GM12878 (cell line): Measurements from ENCODE around the gene TUBA4B. TPM values are rescaled to one million over a fixed set of nuclear protein-coding genes. Genes with fewer than 3 reads are reported as not detected.
A peak's percentile ranks its signal among the peaks of the same experiment; 100 is the strongest.

Experiments
- ASH2L ChIP-seq: fragments of 300-600, 200-600 bp; sonication (generic); IDR thresholded peaks from 2 replicates; pipeline ENCODE4 v1.6.1; 2017; ENCODE audit warnings: low read depth, mild to moderate bottlenecking, borderline replicate concordance
- BRCA1 ChIP-seq: IDR thresholded peaks from 2 replicates; pipeline ENCODE4 v1.6.1; 2011; ENCODE audit warnings: low read depth, low read length, improper control_type of control experiment
- CBFB ChIP-seq: IDR thresholded peaks from 2 replicates; pipeline ENCODE4 v1.6.1; 2016; ENCODE audit warnings: antibody characterized with exemption, low read depth
- CEBPB ChIP-seq, 2 experiments: fragments of 150-350 bp in 1 of 2; IDR thresholded peaks; 2 replicates each; pipeline ENCODE4 v1.6.1; 2012 to 2014; ENCODE audit warnings: low read depth in 2 of 2, low read length in 2 of 2, borderline replicate concordance in 1 of 2, inconsistent platforms in 1 of 2
- EED ChIP-seq: sonication (generic); IDR thresholded peaks from 2 replicates; pipeline ENCODE4 v1.6.1; 2016; ENCODE audit warnings: antibody characterized with exemption, low read depth
- HCFC1 ChIP-seq: fragments of 150-350 bp; IDR thresholded peaks from 2 replicates; pipeline ENCODE4 v1.6.1; 2014; ENCODE audit warnings: low read length
- LARP7 ChIP-seq: fragments of 450-650 bp; IDR thresholded peaks from 2 replicates; pipeline ENCODE4 v1.6.1; 2017; ENCODE audit warnings: mild to moderate bottlenecking
- NFYA ChIP-seq: IDR thresholded peaks from 2 replicates; pipeline ENCODE4 v1.6.1; 2011; ENCODE audit warnings: low read depth, mild to moderate bottlenecking, low read length, improper control_type of control experiment, borderline replicate concordance
- PAX8 ChIP-seq: fragments of 450-650 bp; IDR thresholded peaks from 2 replicates; pipeline ENCODE4 v1.6.1; 2017; ENCODE audit warnings: mild to moderate bottlenecking, moderate library complexity
- PML ChIP-seq: IDR thresholded peaks from 2 replicates; pipeline ENCODE4 v1.6.1; 2012; ENCODE audit warnings: low read length, inconsistent platforms
- RB1 ChIP-seq: fragments of 450-650 bp; formaldehyde crosslinking; IDR thresholded peaks from 2 replicates; pipeline ENCODE4 v1.6.1; 2017; ENCODE audit warnings: mild to moderate bottlenecking, borderline replicate concordance
- SIX5 ChIP-seq: IDR thresholded peaks from 2 replicates; pipeline ENCODE4 v1.6.1; 2011; ENCODE audit warnings: mild to moderate bottlenecking, low read depth, low read length, moderate library complexity; ENCODE audit not compliant: severe bottlenecking
- SP1 ChIP-seq: IDR thresholded peaks from one replicate; pipeline ENCODE4 v1.6.1; 2011; ENCODE audit warnings: low read depth, low read length
- SRF ChIP-seq, 2 experiments: IDR thresholded peaks; 2 replicates each; pipeline ENCODE4 v1.6.1; 2011; ENCODE audit warnings: low read depth in 2 of 2, low read length in 2 of 2, mild to moderate bottlenecking in 1 of 2, moderate library complexity in 1 of 2
- STAT3 ChIP-seq: IDR thresholded peaks from 2 replicates; pipeline ENCODE4 v1.6.1; 2011; ENCODE audit warnings: low read depth, low read length, improper control_type of control experiment
- SUZ12 ChIP-seq: fragments of 200-600 bp; sonication (generic); IDR thresholded peaks from one replicate; pipeline ENCODE4 v1.6.1; 2018; ENCODE audit warnings: antibody characterized with exemption, mild to moderate bottlenecking; ENCODE audit not compliant: unreplicated experiment
- ZNF217 ChIP-seq: fragments of 450-650 bp; IDR thresholded peaks from 2 replicates; pipeline ENCODE4 v1.6.1; 2017; ENCODE audit warnings: antibody characterized with exemption, mild to moderate bottlenecking
- ZSCAN29 ChIP-seq: fragments of 450-650 bp; IDR thresholded peaks from 2 replicates; pipeline ENCODE4 v1.6.1; 2017; ENCODE audit warnings: mild to moderate bottlenecking, moderate library complexity
- polyA plus RNA-seq, 11 experiments: library from polyadenylated mRNA; depleted of rRNA in 4 of 11; unstranded in 6 of 11; stranded (reverse) in 5 of 11; fragments of >200 nt; fragmentation: Nextera tagmentation in 4 of 11; fragmentation: Illumina TruSeq in 1 of 11; extraction: Ambion mirVana in 4 of 11; extraction: Trizol in 1 of 11; gene quantifications; 1 replicate in 1 of 11; 2 replicates in 10 of 11; pipeline versions ENCODE4 v1.2.1 to v1.2.3, GENCODE V29; 2011 to 2016; ENCODE audit warnings: inconsistent platforms in 2 of 11, missing spikeins in 2 of 11, low read depth in 1 of 11
- total RNA-seq, 4 experiments: library from RNA; depleted of rRNA in 3 of 4; stranded (reverse); fragments of >200 nt in 3 of 4; fragmentation: Illumina TruSeq in 1 of 4; extraction: Trizol in 1 of 4; gene quantifications; 2 replicates each; pipeline versions ENCODE4 v1.2.1 to v1.2.3, GENCODE V29; 2013 to 2021
- TF ChIP-seq, protein P1 (sequence below), 3 experiments: IDR thresholded peaks in 2 of 3; conservative IDR thresholded peaks in 1 of 3; 2 replicates each; pipeline ENCODE4 v1.5.1; 2011; ENCODE audit warnings: low read depth in 3 of 3, low read length in 3 of 3, mild to moderate bottlenecking in 3 of 3, control low read depth in 2 of 3, moderate library complexity in 2 of 3, inconsistent platforms in 1 of 3, mixed read lengths in 1 of 3; ENCODE audit not compliant: control insufficient read depth in 2 of 3, insufficient read depth in 1 of 3; ENCODE audit errors: extremely low read depth in 1 of 3
- TF ChIP-seq, protein P2 (sequence below): fragments of 150-350 bp; IDR thresholded peaks from 2 replicates; pipeline ENCODE4 v1.6.1; 2016; ENCODE audit warnings: low read depth, low read length
- TF ChIP-seq, protein P3 (sequence below): fragments of 450-650 bp; IDR thresholded peaks from 2 replicates; pipeline ENCODE4 v1.6.1; 2017; ENCODE audit warnings: low read depth, mild to moderate bottlenecking, moderate library complexity

The TUBA4B gene
- total and polyA plus RNA-seq, 10 of the 15 experiments (the other 5 are each of a cell fraction or from before 2014, with no cell fraction given) = 0.07 TPM; not detected in 9

DNA sequence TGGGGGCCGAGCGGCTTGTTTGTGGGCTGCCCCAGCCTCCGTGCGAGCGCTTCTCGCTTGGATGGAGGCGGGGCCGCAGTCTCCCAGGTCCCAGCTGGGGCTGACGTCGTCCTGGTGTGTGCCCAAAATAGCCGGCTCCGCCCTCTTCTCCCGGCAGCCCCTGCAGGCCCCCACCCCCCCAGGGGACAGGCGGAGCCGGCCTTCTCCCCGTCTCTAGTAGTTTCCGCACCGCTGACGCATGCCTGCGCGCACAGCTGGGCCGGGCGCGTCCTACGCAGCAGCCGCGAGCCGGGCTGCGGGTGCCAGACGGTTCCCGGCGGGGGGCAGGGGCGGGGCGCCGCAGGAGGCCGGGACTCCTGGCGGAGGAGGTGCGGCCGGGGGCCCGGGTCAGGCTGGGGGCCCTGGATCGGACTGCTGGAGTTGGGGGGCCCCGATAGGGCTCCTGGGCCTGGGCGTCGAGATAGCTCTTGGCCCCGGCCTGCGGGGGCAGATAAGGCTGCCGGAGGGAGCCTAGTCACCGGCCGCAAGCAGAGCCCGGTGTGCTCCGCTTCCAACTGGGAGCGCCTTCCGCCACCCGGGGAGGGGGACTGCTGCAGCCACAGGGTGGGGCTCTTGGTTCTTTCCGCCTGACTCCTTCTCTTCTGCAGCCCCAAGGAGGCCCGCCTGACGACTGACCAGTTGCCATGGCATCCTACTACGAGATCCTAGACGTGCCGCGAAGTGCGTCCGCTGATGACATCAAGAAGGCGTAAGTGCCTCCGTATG is 26.3 kb downstream of the TUBA4B start, which contains the start of gene DNAJB2 (continued):
- TF ChIP-seq SP1 (peak; percentile 74), EED (no peak; the same call in none of the 2 replicates), CEBPB (IDR thresholded peaks at IDR 0.05; ENCODE audit: borderline replicate concordance in 1 of 2, low read depth in 2 of 2, low read length in 2 of 2) (no peak), ZNF217 (peak; percentile 75), ASH2L (no peak), SUZ12 (no peak), BRCA1 (no peak), RB1 (no peak; the same call in 1 of the 2 replicates), HCFC1 (peak; percentile 44), PML (no peak), ZSCAN29 (0 out of 2 replicates have a peak, but pooled peaks have one; percentile 19), SRF (IDR thresholded peaks at IDR 0.05; ENCODE audit: low read depth in 2 of 2, low read length in 2 of 2) (peak in 1 of 2 experiments; percentile 39; a peak in 1 of 4 replicates), CBFB (no peak), PAX8 (no peak), STAT3 (no peak), NFYA (no peak), SIX5 (no peak), LARP7 (peak; percentile 89)
- TF ChIP-seq, protein P1, sequence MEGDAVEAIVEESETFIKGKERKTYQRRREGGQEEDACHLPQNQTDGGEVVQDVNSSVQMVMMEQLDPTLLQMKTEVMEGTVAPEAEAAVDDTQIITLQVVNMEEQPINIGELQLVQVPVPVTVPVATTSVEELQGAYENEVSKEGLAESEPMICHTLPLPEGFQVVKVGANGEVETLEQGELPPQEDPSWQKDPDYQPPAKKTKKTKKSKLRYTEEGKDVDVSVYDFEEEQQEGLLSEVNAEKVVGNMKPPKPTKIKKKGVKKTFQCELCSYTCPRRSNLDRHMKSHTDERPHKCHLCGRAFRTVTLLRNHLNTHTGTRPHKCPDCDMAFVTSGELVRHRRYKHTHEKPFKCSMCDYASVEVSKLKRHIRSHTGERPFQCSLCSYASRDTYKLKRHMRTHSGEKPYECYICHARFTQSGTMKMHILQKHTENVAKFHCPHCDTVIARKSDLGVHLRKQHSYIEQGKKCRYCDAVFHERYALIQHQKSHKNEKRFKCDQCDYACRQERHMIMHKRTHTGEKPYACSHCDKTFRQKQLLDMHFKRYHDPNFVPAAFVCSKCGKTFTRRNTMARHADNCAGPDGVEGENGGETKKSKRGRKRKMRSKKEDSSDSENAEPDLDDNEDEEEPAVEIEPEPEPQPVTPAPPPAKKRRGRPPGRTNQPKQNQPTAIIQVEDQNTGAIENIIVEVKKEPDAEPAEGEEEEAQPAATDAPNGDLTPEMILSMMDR (IDR thresholded peaks at IDR 0.05 in 2 of 3, conservative IDR thresholded peaks at IDR 0.05 in 1 of 3; ENCODE audit: control insufficient read depth in 2 of 3, extremely low read depth in 1 of 3, insufficient read depth in 1 of 3, low read depth in 3 of 3, low read length in 3 of 3) = no peak; a peak in 2 of 6 replicates
- TF ChIP-seq, protein P2, sequence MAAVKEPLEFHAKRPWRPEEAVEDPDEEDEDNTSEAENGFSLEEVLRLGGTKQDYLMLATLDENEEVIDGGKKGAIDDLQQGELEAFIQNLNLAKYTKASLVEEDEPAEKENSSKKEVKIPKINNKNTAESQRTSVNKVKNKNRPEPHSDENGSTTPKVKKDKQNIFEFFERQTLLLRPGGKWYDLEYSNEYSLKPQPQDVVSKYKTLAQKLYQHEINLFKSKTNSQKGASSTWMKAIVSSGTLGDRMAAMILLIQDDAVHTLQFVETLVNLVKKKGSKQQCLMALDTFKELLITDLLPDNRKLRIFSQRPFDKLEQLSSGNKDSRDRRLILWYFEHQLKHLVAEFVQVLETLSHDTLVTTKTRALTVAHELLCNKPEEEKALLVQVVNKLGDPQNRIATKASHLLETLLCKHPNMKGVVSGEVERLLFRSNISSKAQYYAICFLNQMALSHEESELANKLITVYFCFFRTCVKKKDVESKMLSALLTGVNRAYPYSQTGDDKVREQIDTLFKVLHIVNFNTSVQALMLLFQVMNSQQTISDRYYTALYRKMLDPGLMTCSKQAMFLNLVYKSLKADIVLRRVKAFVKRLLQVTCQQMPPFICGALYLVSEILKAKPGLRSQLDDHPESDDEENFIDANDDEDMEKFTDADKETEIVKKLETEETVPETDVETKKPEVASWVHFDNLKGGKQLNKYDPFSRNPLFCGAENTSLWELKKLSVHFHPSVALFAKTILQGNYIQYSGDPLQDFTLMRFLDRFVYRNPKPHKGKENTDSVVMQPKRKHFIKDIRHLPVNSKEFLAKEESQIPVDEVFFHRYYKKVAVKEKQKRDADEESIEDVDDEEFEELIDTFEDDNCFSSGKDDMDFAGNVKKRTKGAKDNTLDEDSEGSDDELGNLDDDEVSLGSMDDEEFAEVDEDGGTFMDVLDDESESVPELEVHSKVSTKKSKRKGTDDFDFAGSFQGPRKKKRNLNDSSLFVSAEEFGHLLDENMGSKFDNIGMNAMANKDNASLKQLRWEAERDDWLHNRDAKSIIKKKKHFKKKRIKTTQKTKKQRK = no peak
- TF ChIP-seq, protein P3, sequence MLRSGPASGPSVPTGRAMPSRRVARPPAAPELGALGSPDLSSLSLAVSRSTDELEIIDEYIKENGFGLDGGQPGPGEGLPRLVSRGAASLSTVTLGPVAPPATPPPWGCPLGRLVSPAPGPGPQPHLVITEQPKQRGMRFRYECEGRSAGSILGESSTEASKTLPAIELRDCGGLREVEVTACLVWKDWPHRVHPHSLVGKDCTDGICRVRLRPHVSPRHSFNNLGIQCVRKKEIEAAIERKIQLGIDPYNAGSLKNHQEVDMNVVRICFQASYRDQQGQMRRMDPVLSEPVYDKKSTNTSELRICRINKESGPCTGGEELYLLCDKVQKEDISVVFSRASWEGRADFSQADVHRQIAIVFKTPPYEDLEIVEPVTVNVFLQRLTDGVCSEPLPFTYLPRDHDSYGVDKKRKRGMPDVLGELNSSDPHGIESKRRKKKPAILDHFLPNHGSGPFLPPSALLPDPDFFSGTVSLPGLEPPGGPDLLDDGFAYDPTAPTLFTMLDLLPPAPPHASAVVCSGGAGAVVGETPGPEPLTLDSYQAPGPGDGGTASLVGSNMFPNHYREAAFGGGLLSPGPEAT = no peak
